HepG2 (cell line): Measurements from ENCODE around the gene RER1. TPM values are rescaled to one million over a fixed set of nuclear protein-coding genes. Genes with fewer than 3 reads are reported as not detected.

Experiments
- ATRX ChIP-seq: sonication (generic); formaldehyde crosslinking; IDR thresholded peaks from 2 replicates; pipeline ENCODE4 v1.4.0; 2020; ENCODE audit warnings: missing genetic modification reagents, borderline replicate concordance
- GATAD2A ChIP-seq: IDR thresholded peaks from 2 replicates; pipeline ENCODE4 v1.6.1; 2016
- GZF1 ChIP-seq: sonication (generic); formaldehyde crosslinking; IDR thresholded peaks from 2 replicates; pipeline ENCODE4 v1.5.1; 2020; ENCODE audit warnings: mild to moderate bottlenecking, missing genetic modification reagents
- HNF1A ChIP-seq, 2 experiments: sonication (generic) in 1 of 2; formaldehyde crosslinking in 1 of 2; IDR thresholded peaks; 2 replicates each; pipeline versions ENCODE4 v1.4.0 to v1.6.1; 2016 to 2020; ENCODE audit warnings: borderline replicate concordance in 1 of 2, low read depth in 1 of 2, mild to moderate bottlenecking in 1 of 2, missing genetic modification reagents in 1 of 2
- HNF1B ChIP-seq: sonication (generic); formaldehyde crosslinking; IDR thresholded peaks from 2 replicates; pipeline ENCODE4 v1.5.1; 2020; ENCODE audit warnings: mild to moderate bottlenecking, moderate library complexity, missing genetic modification reagents
- MYC ChIP-seq: sonication (generic); formaldehyde crosslinking; IDR thresholded peaks from 2 replicates; pipeline ENCODE4 v1.9.0; 2021; ENCODE audit warnings: missing genetic modification reagents, borderline replicate concordance
- NR0B2 ChIP-seq: sonication (generic); formaldehyde crosslinking; IDR thresholded peaks from 2 replicates; pipeline ENCODE4 v1.4.0; 2020; ENCODE audit warnings: mild to moderate bottlenecking, missing genetic modification reagents
- REL ChIP-seq: sonication (generic); formaldehyde crosslinking; conservative IDR thresholded peaks from 2 replicates; pipeline ENCODE4 v1.8.0; 2022; ENCODE audit warnings: mild to moderate bottlenecking, missing genetic modification reagents, moderate library complexity
- SAP130 ChIP-seq: IDR thresholded peaks from 2 replicates; pipeline ENCODE4 v1.6.1; 2016; ENCODE audit warnings: low read depth
- ZBTB38 ChIP-seq: sonication (generic); formaldehyde crosslinking; IDR thresholded peaks from 2 replicates; pipeline ENCODE4 v1.5.1; 2020; ENCODE audit warnings: mild to moderate bottlenecking, missing genetic modification reagents
- ZNF17 ChIP-seq: sonication (generic); formaldehyde crosslinking; IDR thresholded peaks from 2 replicates; pipeline ENCODE4 v1.5.0; 2020; ENCODE audit warnings: mild to moderate bottlenecking, missing genetic modification reagents
- ZNF574 ChIP-seq: sonication (generic); formaldehyde crosslinking; IDR thresholded peaks from 2 replicates; pipeline ENCODE4 v1.4.0; 2020; ENCODE audit warnings: missing genetic modification reagents
- ZNF670 ChIP-seq: sonication (generic); formaldehyde crosslinking; IDR thresholded peaks from 2 replicates; pipeline ENCODE4 v1.8.0; 2022; ENCODE audit warnings: mild to moderate bottlenecking, missing genetic modification reagents, borderline replicate concordance
- ZNF710 ChIP-seq: sonication (generic); formaldehyde crosslinking; IDR thresholded peaks from 2 replicates; pipeline ENCODE4 v1.5.0; 2020; ENCODE audit warnings: mild to moderate bottlenecking, missing genetic modification reagents, borderline replicate concordance
- ZNF780A ChIP-seq: sonication (generic); formaldehyde crosslinking; IDR thresholded peaks from 2 replicates; pipeline ENCODE4 v1.8.0; 2022; ENCODE audit warnings: mild to moderate bottlenecking, missing genetic modification reagents, moderate library complexity
- ZNF781 ChIP-seq: sonication (generic); formaldehyde crosslinking; IDR thresholded peaks from 2 replicates; pipeline ENCODE4 v1.5.1; 2020; ENCODE audit warnings: borderline replicate concordance, mild to moderate bottlenecking, missing genetic modification reagents; ENCODE audit errors: not compliant biosample characterization
- polyA plus RNA-seq, 8 experiments: library from polyadenylated mRNA; depleted of rRNA in 3 of 8; stranded (reverse) in 7 of 8; unstranded in 1 of 8; fragments of >200 nt; fragmentation: Illumina TruSeq in 4 of 8; extraction: Trizol in 4 of 8; gene quantifications; 2 replicates each; pipeline versions ENCODE4 v1.2.1 to v1.2.3, GENCODE V29; 2011 to 2016; ENCODE audit warnings: low read depth in 4 of 8, missing spikeins in 1 of 8, mixed read lengths in 1 of 8; ENCODE audit not compliant: insufficient read depth in 1 of 8
- total RNA-seq, 5 experiments: library from RNA; depleted of rRNA; stranded (reverse); fragments of >200 nt; fragmentation: Illumina TruSeq; extraction: Trizol; gene quantifications; 2 replicates each; pipeline ENCODE4 v1.2.3, GENCODE V29; 2016; ENCODE audit warnings: low read depth in 1 of 5

RER1 gene
- total and polyA plus RNA-seq, 2 of the 13 experiments (the other 11 are each of a cell fraction or from before 2014, with no cell fraction given), result 128 to 164 TPM

- TF ChIP-seq HNF1A (IDR thresholded peaks at IDR 0.05; ENCODE audit: low read depth) (no peak), HNF1A (CRISPR knock-in tag; IDR thresholded peaks at IDR 0.05; ENCODE audit: borderline replicate concordance) (peak; percentile 18; the same call in 1 of the 2 replicates), ZNF670 (CRISPR knock-in tag) (peak; percentile 77; the same call in 1 of the 2 replicates), ZNF780A (no peak), HNF1B (no peak; the same call in 1 of the 2 replicates), SAP130 (CRISPR knock-in tag) (peak; percentile 98), REL (CRISPR knock-in tag) (no peak), ZNF574 (CRISPR knock-in tag) (peak; percentile 91), MYC (CRISPR knock-in tag) (peak; percentile 62; the same call in 1 of the 2 replicates), ZNF710 (no peak), ZBTB38 (CRISPR knock-in tag) (peak; percentile 71; the same call in 1 of the 2 replicates), ZNF781 (CRISPR knock-in tag) (no peak), ATRX (CRISPR knock-in tag) (no peak), GZF1 (CRISPR knock-in tag) (no peak), ZNF17 (CRISPR knock-in tag) (no peak), NR0B2 (CRISPR knock-in tag) (no peak; the same call in 1 of the 2 replicates), GATAD2A (CRISPR knock-in tag) (no peak)
Measured at GRCh38 chr1:2391041-2391930, at the start of gene RER1, which contains the start of gene MORN1 (continued).
